GM18511 (cell line): ENCODE data around the gene PSMC5.
"Not testable (repeated sequence)": the region's sequence is repeated elsewhere in the genome, so short reads cannot be mapped to it uniquely, and the experiment has no call there.

Experiments
- ATAC-seq: cut with Tn5 transposase; IDR thresholded peaks from one replicate; pipeline ENCODE4 v1.9.1; 2021; ENCODE audit warnings: mild to moderate bottlenecking, moderate library complexity; ENCODE audit not compliant: unreplicated experiment

The PSMC5 gene

GRCh38 chr17:63838631-63839171 is 11.5 kb downstream of the PSMC5 start:
- no peak for ATAC-seq

DNA sequence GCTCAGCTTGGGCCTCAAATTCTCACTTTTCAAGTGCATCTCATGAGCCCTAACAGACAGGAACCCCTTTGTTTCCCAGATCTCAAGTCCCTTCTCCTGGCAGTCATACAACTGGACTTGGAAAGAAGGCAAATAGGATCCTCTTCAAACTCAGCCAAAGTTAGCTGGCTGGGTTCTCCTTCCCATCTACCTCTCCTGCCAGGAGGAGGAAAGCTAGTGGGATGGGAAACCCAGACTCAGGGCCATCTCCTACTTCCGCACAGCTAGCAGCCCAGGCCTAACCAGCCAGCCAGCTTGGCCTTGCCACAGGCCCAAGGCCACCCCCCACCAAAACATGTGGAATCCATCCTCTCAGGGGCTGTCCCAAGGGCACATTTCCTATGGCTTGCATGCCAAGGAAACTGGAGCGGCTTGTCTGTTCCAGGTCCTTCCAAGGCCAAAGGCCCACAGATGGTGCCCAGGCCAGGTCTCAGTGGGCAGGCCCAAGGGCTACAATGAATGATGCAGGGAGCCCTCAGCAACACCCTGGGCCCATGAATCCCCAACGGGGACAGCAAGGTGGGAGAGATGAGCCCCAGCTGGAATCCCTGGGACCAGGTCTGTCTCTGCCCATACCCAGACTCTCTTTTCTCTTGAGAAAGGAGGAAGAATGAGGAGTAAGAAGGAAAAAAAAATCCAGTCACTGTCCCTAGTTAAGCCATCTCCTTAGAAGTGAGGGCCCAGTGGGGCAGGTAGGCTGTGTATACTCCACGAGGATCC is 13.5 kb downstream of the PSMC5 start:
- ATAC-seq: no peak

DNA sequence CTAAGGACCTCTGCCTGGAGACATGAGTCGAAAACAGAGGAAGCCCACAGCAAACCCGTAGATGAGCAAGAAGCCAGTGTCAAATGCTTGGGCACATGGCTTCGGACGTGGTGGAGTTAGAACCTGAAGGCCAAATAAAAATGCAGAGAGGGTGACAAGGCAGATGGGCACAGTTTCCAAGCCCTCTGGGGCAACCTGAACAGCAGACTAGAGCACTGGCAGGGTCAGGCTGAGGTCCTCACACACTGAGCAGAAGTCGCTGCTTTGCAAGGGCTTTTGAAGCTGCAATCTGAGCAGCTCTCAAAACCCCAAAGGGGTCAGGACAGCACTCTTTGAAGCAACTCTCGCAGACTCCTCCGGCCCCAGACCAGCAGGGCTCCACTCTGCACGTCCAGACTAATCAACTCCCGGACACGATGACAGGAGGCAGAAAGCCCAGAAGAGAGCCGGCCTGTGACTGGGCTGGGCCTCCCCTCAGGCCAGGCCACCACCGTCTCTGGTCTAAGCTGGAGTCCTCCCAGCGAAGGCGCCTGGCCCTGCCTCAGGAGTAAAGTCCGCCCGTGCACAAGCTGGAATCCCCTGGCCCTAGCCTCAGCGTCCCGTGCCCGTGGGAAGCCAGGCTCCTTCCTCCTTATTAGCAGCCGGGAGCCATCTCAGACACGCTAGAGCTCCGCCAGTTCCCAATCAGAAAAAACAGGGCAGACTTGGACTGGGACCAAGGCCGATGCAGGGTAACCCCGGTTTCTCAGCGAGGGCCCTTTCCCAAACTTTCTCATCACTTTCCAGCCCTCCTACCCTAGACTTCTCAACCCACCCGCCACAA is 14.3 kb downstream of the PSMC5 start:
- no peak for ATAC-seq

DNA sequence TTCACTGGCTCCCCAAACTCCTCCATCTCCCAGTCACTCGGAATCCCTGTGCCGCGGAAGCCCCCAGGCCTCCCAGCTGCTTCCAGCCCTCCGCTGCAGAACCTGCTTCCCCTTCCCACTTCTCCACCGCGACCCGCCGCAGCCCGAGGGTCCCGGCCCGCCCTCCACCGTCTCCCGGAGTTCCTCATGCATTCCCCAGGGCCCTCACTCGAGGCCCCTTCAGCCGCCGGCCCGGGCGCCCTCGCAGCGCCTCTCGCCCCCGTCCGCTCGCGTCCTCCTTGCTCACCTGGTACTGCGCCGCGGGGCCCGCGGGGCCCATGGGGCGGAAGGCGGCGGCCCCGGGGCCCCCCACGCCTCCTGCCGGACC is 14.9 kb downstream of the PSMC5 start:
- ATAC-seq: peak; percentile 33

DNA sequence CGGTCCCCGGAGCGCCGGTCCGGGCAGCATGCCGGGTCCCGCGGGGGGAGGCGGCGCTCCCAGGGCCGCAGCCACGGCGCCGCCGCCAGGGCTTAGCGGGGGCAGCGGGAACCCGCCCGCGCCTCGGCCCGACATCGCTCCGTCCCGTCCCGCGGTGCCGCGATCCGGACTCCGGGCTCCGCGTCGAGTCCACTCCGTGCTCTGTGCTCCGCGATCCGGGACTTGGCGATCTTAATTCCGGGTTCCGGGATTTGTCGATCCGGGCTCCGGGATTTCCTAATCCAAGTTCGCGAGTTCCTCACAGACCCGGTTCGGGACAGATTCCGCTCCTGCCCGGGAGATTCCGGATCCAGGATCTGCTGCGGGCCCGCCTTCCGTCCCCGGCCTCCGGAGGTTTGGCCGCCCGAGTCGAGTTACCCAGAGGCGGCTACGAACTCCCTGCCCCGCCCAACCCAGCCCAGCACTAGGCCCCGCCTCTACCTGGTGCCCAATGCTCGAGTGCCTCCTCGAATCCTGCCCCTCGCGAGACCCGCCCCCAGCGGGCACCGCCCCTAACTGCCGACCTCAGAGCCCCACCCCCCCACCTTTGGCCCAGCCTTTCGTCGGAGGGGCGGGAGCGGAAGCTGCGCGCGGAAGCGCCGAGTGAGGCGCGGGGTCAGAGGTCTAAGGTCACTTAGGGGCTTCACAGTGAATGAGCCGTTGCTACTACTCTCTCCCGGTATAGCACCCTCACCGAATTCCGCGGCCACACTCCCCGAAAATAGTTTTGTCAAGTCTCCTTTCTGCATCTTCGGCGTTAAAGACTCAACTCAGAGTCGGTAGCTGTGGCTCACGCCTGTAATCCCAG is 15.5 kb downstream of the PSMC5 start, which contains the start of gene SMARCD2:
TSS of gene SMARCD2 (minus strand) at position 146 of the 847 bp plus-strand sequence. CDS start at position 135, 11 bp downstream.
- peak; percentile 81 for ATAC-seq

GRCh38 chr17:63843387-63843888 is 16.2 kb downstream of the PSMC5 start:
- peak; percentile 34 for ATAC-seq

DNA sequence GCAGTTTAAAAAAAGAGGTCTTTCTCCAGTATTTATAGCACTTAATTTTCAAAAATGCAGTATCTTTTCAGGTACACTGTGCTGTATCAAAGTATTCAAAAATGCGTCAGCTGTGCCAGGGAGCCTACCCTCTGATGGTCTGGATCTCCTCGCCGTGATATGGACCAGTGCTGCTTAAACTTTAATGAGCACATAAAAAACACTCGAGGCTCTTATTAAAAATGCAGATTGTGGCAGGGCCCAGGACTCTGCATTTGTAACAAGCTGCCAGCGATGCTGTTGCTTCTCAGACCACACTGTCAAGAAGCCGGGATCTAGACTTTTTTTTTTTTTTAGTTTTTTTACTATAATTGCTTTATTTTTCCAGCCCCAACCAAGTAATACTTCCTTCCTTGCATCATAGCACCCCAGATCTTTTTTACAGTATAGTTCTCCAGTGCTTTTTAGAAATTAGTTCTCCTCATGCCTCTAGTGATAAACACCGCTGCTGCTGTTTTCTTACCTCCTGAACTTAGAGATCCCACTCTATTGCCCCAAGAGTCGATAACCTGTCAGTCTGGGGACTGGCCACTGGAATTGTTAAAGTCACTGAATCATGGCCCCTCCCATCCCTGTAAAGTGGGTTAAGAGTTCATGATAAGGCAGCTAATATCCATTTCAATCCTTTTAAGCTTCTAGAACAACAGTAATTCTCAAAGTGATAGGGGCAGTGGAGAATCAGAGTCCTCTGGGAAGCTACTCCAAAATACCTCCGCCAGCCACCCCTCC is 16.9 kb downstream of the PSMC5 start:
- ATAC-seq: no peak

DNA sequence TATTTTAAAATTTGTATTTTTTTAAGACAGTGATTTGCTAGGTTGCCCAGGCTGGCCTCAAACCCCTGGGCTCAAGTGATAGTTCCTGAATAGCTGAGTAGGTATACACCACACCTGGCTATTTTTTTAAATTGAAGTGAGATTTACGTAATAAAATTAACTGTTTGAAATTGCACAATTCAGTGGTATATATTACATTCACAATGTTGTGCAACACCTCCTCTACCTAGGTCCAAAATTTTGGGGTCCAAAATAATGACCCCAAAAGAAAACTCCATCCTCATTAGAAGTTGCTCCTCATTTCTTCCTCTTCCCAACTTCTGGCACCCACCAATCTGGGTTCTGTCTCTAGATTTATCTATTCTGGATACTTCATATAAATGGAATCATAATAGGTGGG is 18.3 kb downstream of the PSMC5 start:
- no peak for ATAC-seq

GRCh38 chr17:63847525-63848249 is 20.5 kb downstream of the PSMC5 start:
- ATAC-seq: no peak

DNA sequence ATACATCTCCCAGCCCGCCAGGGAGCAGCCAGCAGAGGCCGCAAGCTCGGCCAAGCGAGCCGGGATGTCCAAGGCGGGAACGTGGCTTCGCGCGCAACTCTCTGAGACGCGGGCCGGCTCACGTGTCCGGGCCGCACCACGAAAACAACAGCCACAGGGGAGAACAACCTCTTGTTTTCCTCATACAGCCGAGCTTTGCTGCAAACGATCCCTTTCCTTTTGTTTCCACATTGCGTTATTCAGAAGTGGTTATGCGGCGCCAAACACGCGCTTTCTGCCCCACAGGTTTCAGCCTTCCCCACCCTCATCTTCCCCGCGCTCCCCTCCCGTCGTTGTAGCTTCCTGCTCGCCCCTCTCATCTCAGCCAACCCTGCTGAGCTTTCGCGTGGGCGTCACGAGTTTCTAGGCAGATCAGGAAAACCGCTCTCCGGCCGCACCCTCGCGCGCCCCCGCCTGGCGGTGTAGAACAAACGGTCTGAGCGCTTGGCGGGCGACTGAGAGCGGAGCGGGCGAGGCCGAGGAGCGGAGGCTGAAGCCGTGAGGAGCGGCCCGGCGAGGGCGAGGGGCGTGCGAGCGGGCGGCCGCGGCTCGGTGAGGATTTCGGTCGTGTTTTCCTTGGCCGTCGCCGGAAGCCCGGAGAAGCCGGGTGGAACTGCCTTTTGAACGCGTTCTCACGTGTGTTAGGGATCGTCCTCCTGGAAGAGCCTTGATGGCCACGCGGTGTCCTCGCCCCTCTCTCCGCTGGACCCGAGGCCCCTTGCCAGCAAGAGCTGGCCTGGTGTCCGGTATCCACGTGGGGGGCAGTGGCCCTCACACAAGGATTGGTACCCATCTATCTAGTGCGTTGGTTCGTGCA is 21.8 kb downstream of the PSMC5 start:
- ATAC-seq: peak; percentile 96

GRCh38 chr17:63850401-63850800 is 23.2 kb downstream of the PSMC5 start:
- no peak for ATAC-seq

DNA sequence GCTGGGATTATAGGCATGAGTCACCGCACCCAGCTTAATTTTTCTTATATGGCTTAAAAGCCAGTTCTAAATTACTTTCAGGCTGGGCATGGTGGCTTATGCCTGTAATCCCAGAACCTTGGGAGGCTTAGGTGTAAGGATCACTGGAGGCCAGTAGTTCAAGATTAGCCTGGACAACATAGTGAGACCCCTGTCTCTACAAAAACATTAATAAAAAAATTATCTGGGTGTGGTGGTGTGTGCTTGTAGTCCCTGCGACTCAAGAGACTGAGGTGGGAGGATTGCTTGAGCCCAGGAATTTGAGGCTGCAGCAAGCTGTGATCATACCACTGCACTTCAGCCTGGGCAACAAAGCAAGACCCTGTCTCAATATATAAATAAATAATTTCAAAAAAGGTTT is 26.0 kb downstream of the PSMC5 start:
- ATAC-seq: no peak

DNA sequence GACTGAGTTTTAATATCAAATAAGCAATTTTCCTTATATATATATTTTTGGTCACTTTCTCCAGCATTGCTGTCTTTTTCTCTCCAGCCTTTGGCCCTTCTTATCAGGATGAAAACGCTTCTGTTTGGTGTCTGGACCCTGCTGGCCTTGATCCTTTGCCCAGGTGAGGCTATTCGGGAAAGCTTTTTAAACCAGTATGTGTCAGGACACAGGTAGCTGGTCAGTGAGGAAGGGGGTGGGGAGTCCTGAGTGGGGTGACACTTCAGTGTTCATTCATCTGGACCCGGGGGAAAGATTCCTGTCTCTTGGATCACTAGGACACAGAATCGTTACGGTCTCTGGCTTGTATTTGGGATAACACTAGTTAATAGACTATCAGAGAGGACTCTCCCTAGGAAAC is 27.5 kb downstream of the PSMC5 start:
- ATAC-seq: no peak

DNA sequence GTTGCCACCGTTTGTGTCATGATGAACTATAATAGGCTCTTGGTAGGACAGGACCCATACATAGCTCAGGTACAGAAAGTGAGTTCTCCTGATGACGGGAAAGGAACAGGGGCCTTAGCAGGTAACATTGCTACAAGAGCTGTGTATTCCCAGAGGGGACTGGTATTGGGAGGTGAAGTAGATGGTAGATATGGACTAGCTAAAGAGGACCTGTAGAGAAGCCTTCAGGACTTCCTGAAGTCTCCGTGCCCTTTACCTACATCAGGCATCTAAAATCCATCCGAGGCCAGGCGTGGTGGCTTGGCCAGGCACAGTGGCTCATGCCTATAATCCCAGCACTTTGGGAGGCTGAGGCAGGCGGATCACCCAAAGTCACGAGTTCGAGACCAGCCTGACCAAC is 28.0 kb downstream of the PSMC5 start:
- no peak for ATAC-seq

DNA sequence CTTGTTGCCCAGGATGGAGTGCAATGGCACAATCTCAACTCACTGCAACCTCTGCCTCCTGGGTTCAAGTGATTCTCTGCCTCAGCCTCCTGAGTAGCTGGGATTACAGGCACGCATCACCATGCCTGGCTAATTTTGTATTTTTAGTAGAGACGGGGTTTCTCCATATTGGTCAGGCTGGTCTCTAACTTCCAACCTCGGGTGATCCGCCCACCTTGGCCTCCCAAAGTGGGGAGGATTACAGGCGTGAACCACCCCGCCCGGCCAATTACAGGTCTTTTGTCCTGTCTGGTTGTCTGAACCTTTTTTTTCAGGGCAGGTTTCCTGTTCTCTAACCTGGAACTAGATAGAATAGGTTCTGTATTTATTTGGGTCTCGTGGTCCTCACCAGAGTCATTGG is 29.2 kb downstream of the PSMC5 start:
- ATAC-seq: not testable (repeated sequence)

GRCh38 chr17:63859257-63859656 is 32.0 kb downstream of the PSMC5 start:
- ATAC-seq: no peak

- ATAC-seq: not testable (repeated sequence)
Measured at GRCh38 chr17:63866625-63867024, 39.4 kb downstream of the PSMC5 start.

GRCh38 chr17:63869491-63870291 is 42.5 kb downstream of the PSMC5 start:
- ATAC-seq: not testable (repeated sequence)
